PC-3 (cell line): ENCODE results near the gene STAP1.

Experiments used
- CTCF ChIP-seq: fragments of 300-600 bp; sonication (generic); conservative IDR thresholded peaks from 2 replicates; pipeline ENCODE4 v1.5.1; 2017; ENCODE audit warnings: antibody characterized with exemption, low read depth, mild to moderate bottlenecking, low read length
- EZH2 ChIP-seq: fragments of 300-600 bp; sonication (generic); IDR thresholded peaks from one replicate; pipeline ENCODE4 v1.6.1; 2017; ENCODE audit warnings: antibody characterized with exemption, mild to moderate bottlenecking, low read length; ENCODE audit not compliant: unreplicated experiment

GRCh38 chr4:67581913-67582312, 23.4 kb downstream of the STAP1 start:
- TF ChIP-seq EZH2 = no peak
- no peak for TF ChIP-seq CTCF
